ENCODE data around the gene PPP6R2.

DNA sequence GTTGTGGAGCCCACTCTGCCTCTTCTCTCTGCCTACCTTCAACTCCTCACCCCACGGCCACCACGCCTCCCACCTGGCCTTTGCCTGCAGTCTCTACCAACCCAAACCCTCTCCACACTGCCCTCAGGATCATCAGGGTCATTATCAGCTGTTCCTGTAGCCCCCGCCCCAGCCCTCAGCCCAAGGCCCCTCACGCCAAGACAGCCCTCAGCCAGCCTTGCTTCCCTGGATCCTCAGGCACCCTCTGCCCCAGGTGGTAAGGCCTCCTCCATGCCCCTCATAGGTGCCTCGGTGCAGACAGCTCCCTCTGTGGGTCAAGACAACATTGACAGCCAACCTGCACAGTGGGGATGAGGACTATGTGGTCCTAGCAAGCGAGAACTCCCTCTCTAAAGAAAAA, 130.0 kb downstream of the PPP6R2 start:
- TF ChIP-seq YY1 (IDR thresholded peaks at IDR 0.05; ENCODE audit: insufficient read depth, insufficient read length): no peak
- no peak for TF ChIP-seq ZNF274 (IDR thresholded peaks at IDR 0.05; ENCODE audit: low read depth, low read length)

Data from NT2/D1 (cell line).